ENCODE results near the gene ZBTB37.

GRCh38 chr1:173884701-173885100 is 16.5 kb downstream of the ZBTB37 start:
- TF ChIP-seq, protein P1, sequence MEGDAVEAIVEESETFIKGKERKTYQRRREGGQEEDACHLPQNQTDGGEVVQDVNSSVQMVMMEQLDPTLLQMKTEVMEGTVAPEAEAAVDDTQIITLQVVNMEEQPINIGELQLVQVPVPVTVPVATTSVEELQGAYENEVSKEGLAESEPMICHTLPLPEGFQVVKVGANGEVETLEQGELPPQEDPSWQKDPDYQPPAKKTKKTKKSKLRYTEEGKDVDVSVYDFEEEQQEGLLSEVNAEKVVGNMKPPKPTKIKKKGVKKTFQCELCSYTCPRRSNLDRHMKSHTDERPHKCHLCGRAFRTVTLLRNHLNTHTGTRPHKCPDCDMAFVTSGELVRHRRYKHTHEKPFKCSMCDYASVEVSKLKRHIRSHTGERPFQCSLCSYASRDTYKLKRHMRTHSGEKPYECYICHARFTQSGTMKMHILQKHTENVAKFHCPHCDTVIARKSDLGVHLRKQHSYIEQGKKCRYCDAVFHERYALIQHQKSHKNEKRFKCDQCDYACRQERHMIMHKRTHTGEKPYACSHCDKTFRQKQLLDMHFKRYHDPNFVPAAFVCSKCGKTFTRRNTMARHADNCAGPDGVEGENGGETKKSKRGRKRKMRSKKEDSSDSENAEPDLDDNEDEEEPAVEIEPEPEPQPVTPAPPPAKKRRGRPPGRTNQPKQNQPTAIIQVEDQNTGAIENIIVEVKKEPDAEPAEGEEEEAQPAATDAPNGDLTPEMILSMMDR (IDR thresholded peaks at IDR 0.05) = no peak
- no peak for TF ChIP-seq POLR2A (IDR thresholded peaks at IDR 0.05)

All from adrenal gland (tissue), 5 donors.